Peyer's patch (tissue), 4 donors: ENCODE data around the gene ATP7B.

Experiments
- POLR2A ChIP-seq, 2 donors: fragments of 450-650 bp; IDR thresholded peaks; one replicate each; pipeline ENCODE4 v1.5.1; 2017; ENCODE audit warnings: antibody characterized with exemption in 2 of 2, mild to moderate bottlenecking in 2 of 2, moderate library complexity in 2 of 2
- TF ChIP-seq, protein P1 (sequence below), 6 experiments: fragments of 450-650 bp in 4 of 6; fragments of 200-600 bp in 2 of 6; sonication (generic) in 1 of 6; IDR thresholded peaks; one replicate each; pipeline ENCODE4 v1.5.1; 2017 to 2019; ENCODE audit warnings: antibody characterized with exemption in 6 of 6, mild to moderate bottlenecking in 3 of 6, moderate library complexity in 1 of 6

- TF ChIP-seq, protein P1, sequence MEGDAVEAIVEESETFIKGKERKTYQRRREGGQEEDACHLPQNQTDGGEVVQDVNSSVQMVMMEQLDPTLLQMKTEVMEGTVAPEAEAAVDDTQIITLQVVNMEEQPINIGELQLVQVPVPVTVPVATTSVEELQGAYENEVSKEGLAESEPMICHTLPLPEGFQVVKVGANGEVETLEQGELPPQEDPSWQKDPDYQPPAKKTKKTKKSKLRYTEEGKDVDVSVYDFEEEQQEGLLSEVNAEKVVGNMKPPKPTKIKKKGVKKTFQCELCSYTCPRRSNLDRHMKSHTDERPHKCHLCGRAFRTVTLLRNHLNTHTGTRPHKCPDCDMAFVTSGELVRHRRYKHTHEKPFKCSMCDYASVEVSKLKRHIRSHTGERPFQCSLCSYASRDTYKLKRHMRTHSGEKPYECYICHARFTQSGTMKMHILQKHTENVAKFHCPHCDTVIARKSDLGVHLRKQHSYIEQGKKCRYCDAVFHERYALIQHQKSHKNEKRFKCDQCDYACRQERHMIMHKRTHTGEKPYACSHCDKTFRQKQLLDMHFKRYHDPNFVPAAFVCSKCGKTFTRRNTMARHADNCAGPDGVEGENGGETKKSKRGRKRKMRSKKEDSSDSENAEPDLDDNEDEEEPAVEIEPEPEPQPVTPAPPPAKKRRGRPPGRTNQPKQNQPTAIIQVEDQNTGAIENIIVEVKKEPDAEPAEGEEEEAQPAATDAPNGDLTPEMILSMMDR (IDR thresholded peaks at IDR 0.05) = no peak
- TF ChIP-seq POLR2A (IDR thresholded peaks at IDR 0.05) = no peak
These were observed 43.5 kb downstream of the ATP7B start for GRCh38 chr13:51967482-51968446.
